ENCODE results near the gene GSC2.
"Not testable (repeated sequence)": the region's sequence is repeated elsewhere in the genome, so short reads cannot be mapped to it uniquely, and the experiment has no call there.

GSC2 gene

GRCh38 chr22:19164425-19164824, 14.3 kb upstream of the GSC2 start:
- H3K27me3 Mint-ChIP-seq (ENCODE audit: low read depth) = peaks cover 59% of the 10 kb centered on the region
- no peaks in the 10 kb centered on the region for H3K36me3 Mint-ChIP-seq (ENCODE audit: low read depth)
- H3K4me1 Mint-ChIP-seq = no peaks in the 10 kb centered on the region
- no peak overlapping the region for H3K27ac Mint-ChIP-seq
- no peaks in the 10 kb centered on the region for H3K9me3 Mint-ChIP-seq
- no peak for TF ChIP-seq CTCF (IDR thresholded peaks at IDR 0.05; ENCODE audit: unreplicated experiment in 3 of 3)
- no peak overlapping the region for H3K4me3 Mint-ChIP-seq

- H3K27ac Mint-ChIP-seq; H3K36me3 Mint-ChIP-seq (ENCODE audit: low read depth); H3K4me1 Mint-ChIP-seq; H3K4me3 Mint-ChIP-seq; H3K9me3 Mint-ChIP-seq: not testable (repeated sequence)
- peaks cover 51% of the 10 kb centered on the region for H3K27me3 Mint-ChIP-seq (ENCODE audit: low read depth)
These were observed 8.6 kb upstream of the GSC2 start for GRCh38 chr22:19158649-19159048.

- not testable (repeated sequence) for H3K4me3 Mint-ChIP-seq; H3K27ac Mint-ChIP-seq; H3K36me3 Mint-ChIP-seq (ENCODE audit: low read depth); H3K4me1 Mint-ChIP-seq
- H3K27me3 Mint-ChIP-seq (ENCODE audit: low read depth) = peaks cover 74% of the 10 kb centered on the region
- H3K9me3 Mint-ChIP-seq = peaks cover 13% of the 10 kb centered on the region
These were observed 6.0 kb upstream of the GSC2 start for GRCh38 chr22:19156109-19156508.

GRCh38 chr22:19152942-19153883, 3.1 kb upstream of the GSC2 start:
- Mint-ChIP-seq H3K36me3 (ENCODE audit: low read depth) (peaks cover 4% of the 10 kb centered on the region), H3K9me3 (peaks cover 13% of the 10 kb centered on the region), H3K4me1 (no peaks in the 10 kb centered on the region), H3K27me3 (ENCODE audit: low read depth) (peaks cover 77% of the 10 kb centered on the region), H3K27ac (no peak overlapping the region), H3K4me3 (peak overlapping the region in 1 of 3 experiments; percentile 15)
- no peak for TF ChIP-seq CTCF (IDR thresholded peaks at IDR 0.05; ENCODE audit: unreplicated experiment in 3 of 3)

GRCh38 chr22:19151329-19152191, 1.5 kb upstream of the GSC2 start:
- Mint-ChIP-seq H3K4me1 (no peaks in the 10 kb centered on the region), H3K27ac (no peak overlapping the region), H3K36me3 (ENCODE audit: low read depth) (peaks cover 4% of the 10 kb centered on the region), H3K9me3 (peaks cover 13% of the 10 kb centered on the region), H3K4me3 (peak overlapping the region; percentile 3 to 71 (median 19)), H3K27me3 (ENCODE audit: low read depth) (peaks cover 85% of the 10 kb centered on the region)
- no peak for TF ChIP-seq CTCF (IDR thresholded peaks at IDR 0.05; ENCODE audit: unreplicated experiment in 3 of 3)

GRCh38 chr22:19150482-19151328, 613 bp upstream of the GSC2 start:
- no peak for TF ChIP-seq CTCF (IDR thresholded peaks at IDR 0.05; ENCODE audit: unreplicated experiment in 3 of 3)

More at GRCh38 chr22:19150482-19151328, 613 bp upstream of the GSC2 start:
- H3K4me3 Mint-ChIP-seq = peak overlapping the region in 2 of 3 experiments; percentile 19 to 71
- no peak overlapping the region for H3K27ac Mint-ChIP-seq
- H3K9me3 Mint-ChIP-seq = peaks cover 13% of the 10 kb centered on the region
- no peaks in the 10 kb centered on the region for H3K4me1 Mint-ChIP-seq
- peaks cover 87% of the 10 kb centered on the region for H3K27me3 Mint-ChIP-seq (ENCODE audit: low read depth)
- peaks cover 4% of the 10 kb centered on the region for H3K36me3 Mint-ChIP-seq (ENCODE audit: low read depth)
